Measurements from ENCODE around the gene EML2. TPM values are rescaled to one million over a fixed set of nuclear protein-coding genes. Genes with fewer than 3 reads are reported as not detected.

Gene EML2
- total and polyA plus RNA-seq, 2 of the 4 experiments (the other 2 are of a cell fraction), result 11.8 to 25.3 TPM

DNA sequence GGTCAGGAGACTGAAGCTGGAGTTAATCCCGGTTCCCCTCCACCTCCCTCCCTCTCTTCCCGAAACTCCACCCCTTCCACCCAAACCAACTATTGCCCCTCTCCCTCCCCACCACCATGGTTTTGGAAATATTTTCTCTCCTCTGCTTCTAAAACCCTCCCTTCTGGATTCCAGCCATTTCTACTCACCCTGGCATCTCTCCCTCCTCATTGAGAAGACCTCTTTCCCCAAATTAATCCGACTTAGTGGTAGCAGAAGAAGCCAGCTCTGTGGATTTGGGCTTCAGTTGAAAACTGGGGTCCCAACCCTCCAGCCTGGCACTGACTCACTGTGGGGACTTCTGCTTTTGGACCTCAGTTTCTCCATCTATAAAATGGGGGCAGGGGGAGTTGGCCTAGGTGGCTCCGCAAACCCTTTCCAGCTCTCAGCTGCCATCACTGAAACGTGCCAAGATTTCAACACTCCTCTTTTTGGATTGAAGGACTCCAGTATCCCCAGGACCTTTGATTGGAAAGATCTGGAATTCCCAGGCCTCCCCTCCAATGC is 38.8 kb downstream of the EML2 start:
- in situ Hi-C loops (cut with MboI; ENCODE audit: low sequenced_read_pairs), result no loop called here
- no peak for DNase-seq

More for the DNA sequence above, 38.8 kb downstream of the EML2 start:
- no peak overlapping the region for H3K4me2 ChIP-seq (ENCODE audit: low read depth, low read length)
- H3K9me1 ChIP-seq (ENCODE audit: insufficient read depth, low read length), result 0 out of 2 replicates have a peak, but pooled peaks cover 3% of the 10 kb centered on the region
- no peak overlapping the region for H2AK5ac ChIP-seq (ENCODE audit: low read depth, low read length)
- no peaks in the 10 kb centered on the region for H3K4me1 ChIP-seq (ENCODE audit: control insufficient read depth, insufficient read depth, low read length)
- dilution Hi-C loops (cut with HindIII; ENCODE audit: low sequenced_read_pairs, unreplicated experiment), result no loop called here
- no peak overlapping the region for H4K91ac ChIP-seq (ENCODE audit: insufficient read depth, low read depth, low read length)
- no peak overlapping the region for H3K56ac ChIP-seq (ENCODE audit: extremely low read depth, insufficient read depth, low read length)
- H2BK15ac ChIP-seq (ENCODE audit: low read depth, low read length), result no peak overlapping the region
- ATAC-seq (ENCODE audit: low read depth), result no peak
- H3K36me3 ChIP-seq (ENCODE audit: control insufficient read depth, insufficient read depth, low read length), result no peaks in the 10 kb centered on the region
- H2BK5ac ChIP-seq (ENCODE audit: low read depth, low read length, poor library complexity, severe bottlenecking), result no peak overlapping the region
- ChIA-PET CTCF (interaction anchor here (1.2 kb wide), 1 partner anchor 42 kb away, joined by 3 read pairs; no protein-coding TSS in a partner anchor), POLR2A (ENCODE audit: unreplicated experiment) (no interaction called here)
- no peak overlapping the region for H3K23ac ChIP-seq (ENCODE audit: low read depth, low read length)
- intact Hi-C loops (cut with micrococcal nuclease), result no loop called here
- no peak overlapping the region for H2AFZ ChIP-seq (replicated peaks; ENCODE audit: low read length, poor library complexity)
- H3K27me3 ChIP-seq (ENCODE audit: control insufficient read depth, insufficient read depth, low read length), result peaks cover 58% of the 10 kb centered on the region
- no peak overlapping the region for H4K8ac ChIP-seq (ENCODE audit: low read depth in 2 of 2, low read length in 2 of 2)
- TF ChIP-seq CEBPB (IDR thresholded peaks at IDR 0.05; ENCODE audit: low read depth, low read length) (no peak), MAFK (IDR thresholded peaks at IDR 0.05; ENCODE audit: low read depth, low read length) (no peak), SMC3 (IDR thresholded peaks at IDR 0.05; ENCODE audit: low read depth, low read length) (no peak), MXI1 (IDR thresholded peaks at IDR 0.05; ENCODE audit: borderline replicate concordance, low read depth, low read length) (no peak), FOS (IDR thresholded peaks at IDR 0.05; ENCODE audit: low read depth, low read length) (no peak), POLR2A (IDR thresholded peaks at IDR 0.05; ENCODE audit: low read depth, low read length) (no peak), MAZ (IDR thresholded peaks at IDR 0.05; ENCODE audit: borderline replicate concordance, low read depth, low read length) (no peak), NFE2L2 (IDR thresholded peaks at IDR 0.05; ENCODE audit: low read depth, low read length) (no peak), RCOR1 (IDR thresholded peaks at IDR 0.05; ENCODE audit: insufficient replicate concordance, low read length) (no peak), RFX5 (IDR thresholded peaks at IDR 0.05; ENCODE audit: low read depth, low read length) (no peak), RAD21 (IDR thresholded peaks at IDR 0.05; ENCODE audit: low read length) (no peak), BHLHE40 (IDR thresholded peaks at IDR 0.05; ENCODE audit: low read depth, low read length) (no peak), CHD1 (IDR thresholded peaks at IDR 0.05; ENCODE audit: low read depth, low read length) (no peak)
- TF ChIP-seq, protein P1, sequence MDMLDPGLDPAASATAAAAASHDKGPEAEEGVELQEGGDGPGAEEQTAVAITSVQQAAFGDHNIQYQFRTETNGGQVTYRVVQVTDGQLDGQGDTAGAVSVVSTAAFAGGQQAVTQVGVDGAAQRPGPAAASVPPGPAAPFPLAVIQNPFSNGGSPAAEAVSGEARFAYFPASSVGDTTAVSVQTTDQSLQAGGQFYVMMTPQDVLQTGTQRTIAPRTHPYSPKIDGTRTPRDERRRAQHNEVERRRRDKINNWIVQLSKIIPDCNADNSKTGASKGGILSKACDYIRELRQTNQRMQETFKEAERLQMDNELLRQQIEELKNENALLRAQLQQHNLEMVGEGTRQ (IDR thresholded peaks at IDR 0.05; ENCODE audit: low read depth, low read length), result no peak
- TF ChIP-seq, protein P2, sequence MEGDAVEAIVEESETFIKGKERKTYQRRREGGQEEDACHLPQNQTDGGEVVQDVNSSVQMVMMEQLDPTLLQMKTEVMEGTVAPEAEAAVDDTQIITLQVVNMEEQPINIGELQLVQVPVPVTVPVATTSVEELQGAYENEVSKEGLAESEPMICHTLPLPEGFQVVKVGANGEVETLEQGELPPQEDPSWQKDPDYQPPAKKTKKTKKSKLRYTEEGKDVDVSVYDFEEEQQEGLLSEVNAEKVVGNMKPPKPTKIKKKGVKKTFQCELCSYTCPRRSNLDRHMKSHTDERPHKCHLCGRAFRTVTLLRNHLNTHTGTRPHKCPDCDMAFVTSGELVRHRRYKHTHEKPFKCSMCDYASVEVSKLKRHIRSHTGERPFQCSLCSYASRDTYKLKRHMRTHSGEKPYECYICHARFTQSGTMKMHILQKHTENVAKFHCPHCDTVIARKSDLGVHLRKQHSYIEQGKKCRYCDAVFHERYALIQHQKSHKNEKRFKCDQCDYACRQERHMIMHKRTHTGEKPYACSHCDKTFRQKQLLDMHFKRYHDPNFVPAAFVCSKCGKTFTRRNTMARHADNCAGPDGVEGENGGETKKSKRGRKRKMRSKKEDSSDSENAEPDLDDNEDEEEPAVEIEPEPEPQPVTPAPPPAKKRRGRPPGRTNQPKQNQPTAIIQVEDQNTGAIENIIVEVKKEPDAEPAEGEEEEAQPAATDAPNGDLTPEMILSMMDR (conservative IDR thresholded peaks at IDR 0.05; ENCODE audit: low read depth, low read length), result no peak
- TF ChIP-seq, protein P3, sequence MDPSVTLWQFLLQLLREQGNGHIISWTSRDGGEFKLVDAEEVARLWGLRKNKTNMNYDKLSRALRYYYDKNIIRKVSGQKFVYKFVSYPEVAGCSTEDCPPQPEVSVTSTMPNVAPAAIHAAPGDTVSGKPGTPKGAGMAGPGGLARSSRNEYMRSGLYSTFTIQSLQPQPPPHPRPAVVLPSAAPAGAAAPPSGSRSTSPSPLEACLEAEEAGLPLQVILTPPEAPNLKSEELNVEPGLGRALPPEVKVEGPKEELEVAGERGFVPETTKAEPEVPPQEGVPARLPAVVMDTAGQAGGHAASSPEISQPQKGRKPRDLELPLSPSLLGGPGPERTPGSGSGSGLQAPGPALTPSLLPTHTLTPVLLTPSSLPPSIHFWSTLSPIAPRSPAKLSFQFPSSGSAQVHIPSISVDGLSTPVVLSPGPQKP (IDR thresholded peaks at IDR 0.05; ENCODE audit: borderline replicate concordance, low read depth, low read length), result no peak
- H3K79me1 ChIP-seq (ENCODE audit: low read depth in 1 of 2, low read length in 2 of 2), result no peaks in the 10 kb centered on the region
- peaks cover 2% of the 10 kb centered on the region; the same call in 1 of the 2 replicates for H3K9me3 ChIP-seq (ENCODE audit: control insufficient read depth, insufficient read depth, low read length)
- H2BK120ac ChIP-seq (ENCODE audit: low read depth, low read length), result no peak overlapping the region
- H3K27ac ChIP-seq (ENCODE audit: insufficient read depth, low read length), result no peak overlapping the region
- H3K4me3 ChIP-seq (ENCODE audit: insufficient read depth, low read depth, low read length), result no peak overlapping the region
- H4K5ac ChIP-seq (ENCODE audit: low read depth, low read length), result no peak overlapping the region
- BruUV-seq (replicated peaks), result no TSS peak
- no peaks in the 10 kb centered on the region; the same call in 1 of the 2 replicates for H4K20me1 ChIP-seq (ENCODE audit: insufficient read depth, low read length)
- no peak overlapping the region for H2BK20ac ChIP-seq (ENCODE audit: low read depth, low read length)
- no CpG with 5 or more reads among the region's 5 CpGs for WGBS, 2 experiments (ENCODE audit: extremely low coverage in 2 of 2, insufficient read length in 1 of 2)
- H3K9ac ChIP-seq (ENCODE audit: low read depth, low read length), result no peak overlapping the region
- H3K14ac ChIP-seq (replicated peaks; ENCODE audit: low read depth, low read length), result no peak overlapping the region
- no peak overlapping the region for H3K18ac ChIP-seq (ENCODE audit: low read depth, low read length)
- no peak overlapping the region for H2AK9ac ChIP-seq (replicated peaks; ENCODE audit: low read depth, low read length, poor library complexity)
- H3K4ac ChIP-seq (ENCODE audit: low read depth, low read length), result no peak overlapping the region
